HG02870 (cell line): ENCODE measurements around the gene ANXA10.
A peak's percentile ranks its signal among the peaks of the same experiment; 100 is the strongest.
"Not testable (repeated sequence)": the region's sequence is repeated elsewhere in the genome, so short reads cannot be mapped to it uniquely, and the experiment has no call there.

Experiments used
- ATAC-seq: cut with Tn5 transposase; IDR thresholded peaks from one replicate; pipeline ENCODE4 v1.9.1; 2021; ENCODE audit warnings: mild to moderate bottlenecking, moderate library complexity; ENCODE audit not compliant: unreplicated experiment

ANXA10 gene

GRCh38 chr4:168153596-168154440 is 61.5 kb downstream of the ANXA10 start:
- peak; percentile 96 for ATAC-seq

GRCh38 chr4:168154546-168155277 is 62.4 kb downstream of the ANXA10 start:
- ATAC-seq: no peak

GRCh38 chr4:168162604-168163003 is 70.3 kb downstream of the ANXA10 start:
- ATAC-seq: no peak

GRCh38 chr4:168163106-168163505 is 70.8 kb downstream of the ANXA10 start:
- no peak for ATAC-seq

- no peak for ATAC-seq
Measured at GRCh38 chr4:168164045-168164444, 71.7 kb downstream of the ANXA10 start.

- ATAC-seq: no peak
Measured at GRCh38 chr4:168164915-168165548, 72.7 kb downstream of the ANXA10 start.

- ATAC-seq: no peak
Measured at GRCh38 chr4:168167714-168168284, 75.5 kb downstream of the ANXA10 start.

GRCh38 chr4:168174308-168174707 is 82.0 kb downstream of the ANXA10 start:
- ATAC-seq: no peak

GRCh38 chr4:168177546-168178149 is 85.3 kb downstream of the ANXA10 start:
- no peak for ATAC-seq

GRCh38 chr4:168183717-168184571 is 91.6 kb downstream of the ANXA10 start:
- no peak for ATAC-seq

GRCh38 chr4:168188754-168189153 is 96.4 kb downstream of the ANXA10 start:
- peak; percentile 49 for ATAC-seq

- ATAC-seq: no peak
Measured at GRCh38 chr4:168197926-168198325, 105.6 kb downstream of the ANXA10 start.

- ATAC-seq: no peak
Measured at GRCh38 chr4:168199260-168199957, 107.1 kb downstream of the ANXA10 start.

- no peak for ATAC-seq
Measured at GRCh38 chr4:168200685-168201084, 108.3 kb downstream of the ANXA10 start.

- ATAC-seq: no peak
Measured at GRCh38 chr4:168203233-168203911, 111.0 kb downstream of the ANXA10 start.

GRCh38 chr4:168208957-168209614 is 116.7 kb downstream of the ANXA10 start:
- ATAC-seq: no peak

- no peak for ATAC-seq
Measured at GRCh38 chr4:168212656-168213055, 120.3 kb downstream of the ANXA10 start.

- not testable (repeated sequence) for ATAC-seq
Measured at GRCh38 chr4:168213511-168213910, 121.2 kb downstream of the ANXA10 start.
